Esophagus muscularis mucosa (tissue), 2 donors: Measurements from ENCODE around the gene TKT.

Source experiments
- POLR2A ChIP-seq: fragments of 450-650 bp; IDR thresholded peaks from one replicate; pipeline ENCODE4 v1.6.1; 2017; ENCODE audit warnings: antibody characterized with exemption, moderate library complexity, mild to moderate bottlenecking, low read depth
- POLR2AphosphoS5 ChIP-seq, 2 donors: sonication (generic); formaldehyde crosslinking; IDR thresholded peaks; one replicate each; pipeline ENCODE4 v1.6.1; 2017; ENCODE audit warnings: antibody characterized with exemption in 2 of 2

- no peak for TF ChIP-seq POLR2A
- TF ChIP-seq POLR2AphosphoS5 (IDR thresholded peaks at IDR 0.05): no peak
These were observed 26.7 kb downstream of the TKT start for GRCh38 chr3:53229171-53229570.
